Left kidney (tissue), 2 donors: ENCODE measurements around the gene USP11. TPM values are rescaled to one million over a fixed set of nuclear protein-coding genes. Genes with fewer than 3 reads are reported as not detected.

Experiments
- DNase-seq: peaks from one replicate; pipeline ENCODE4 v3.0.0-alpha.2; 2013
- polyA plus RNA-seq: library from polyadenylated mRNA; unstranded; fragments of 120-200 nt; gene quantifications from one replicate; pipeline ENCODE4 v1.2.1, GENCODE V29; 2013; ENCODE audit not compliant: insufficient read length

USP11 gene
- polyA plus RNA-seq, 1 donor: 170 TPM

DNA sequence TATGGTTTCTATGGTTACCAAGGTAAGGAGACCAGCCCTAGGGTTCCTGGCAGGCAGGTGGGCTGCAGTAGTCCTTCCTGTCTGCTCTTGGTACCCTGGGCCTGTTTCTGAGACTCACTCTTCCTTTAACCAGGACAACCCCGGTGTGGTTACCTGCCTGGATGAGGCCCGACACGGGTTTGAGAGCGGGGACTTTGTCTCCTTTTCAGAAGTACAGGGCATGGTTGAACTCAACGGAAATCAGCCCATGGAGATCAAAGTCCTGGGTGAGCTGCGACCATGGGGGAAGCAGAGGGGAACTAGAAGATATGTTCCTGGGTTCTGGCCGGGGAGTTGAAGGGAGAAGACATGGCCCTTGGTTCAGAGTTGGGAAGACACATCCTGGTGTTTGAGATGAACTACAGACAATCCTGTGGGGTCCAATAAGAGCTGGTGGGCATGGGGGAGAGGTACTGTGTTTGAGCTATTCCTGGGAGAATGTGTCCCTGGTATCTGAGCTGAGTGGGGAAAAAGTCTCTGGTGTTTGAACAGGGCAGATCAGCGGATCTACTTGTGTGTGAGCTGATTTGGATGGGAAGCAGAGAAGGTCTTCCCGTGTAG, 31.4 kb upstream of the USP11 start:
- DNase-seq: no peak

DNA sequence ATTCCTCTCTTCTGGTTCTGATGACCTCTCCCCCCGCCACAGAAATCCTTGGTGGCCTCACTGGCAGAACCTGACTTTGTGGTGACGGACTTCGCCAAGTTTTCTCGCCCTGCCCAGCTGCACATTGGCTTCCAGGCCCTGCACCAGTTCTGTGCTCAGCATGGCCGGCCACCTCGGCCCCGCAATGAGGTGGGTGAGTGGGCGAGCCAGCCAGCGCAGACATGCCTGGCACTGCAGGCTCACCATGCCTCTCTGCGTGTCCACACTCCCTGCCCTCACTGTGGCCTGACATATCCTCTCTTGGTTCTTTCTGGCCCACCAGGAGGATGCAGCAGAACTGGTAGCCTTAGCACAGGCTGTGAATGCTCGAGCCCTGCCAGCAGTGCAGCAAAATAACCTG, 30.5 kb upstream of the USP11 start:
- DNase-seq: no peak

DNA sequence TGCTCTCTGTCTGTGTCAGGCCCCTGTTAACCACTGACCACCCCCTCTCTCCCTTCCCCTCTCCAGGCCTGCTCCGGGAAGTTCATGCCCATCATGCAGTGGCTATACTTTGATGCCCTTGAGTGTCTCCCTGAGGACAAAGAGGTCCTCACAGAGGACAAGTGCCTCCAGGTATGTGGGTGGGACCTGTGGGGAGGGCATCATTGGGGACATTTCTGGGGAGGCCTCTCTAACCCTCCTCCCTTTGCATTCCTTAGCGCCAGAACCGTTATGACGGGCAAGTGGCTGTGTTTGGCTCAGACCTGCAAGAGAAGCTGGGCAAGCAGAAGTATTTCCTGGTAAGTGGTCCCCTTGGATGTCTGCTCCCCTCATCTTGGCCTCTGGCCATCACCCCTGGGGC, 29.9 kb upstream of the USP11 start:
- DNase-seq: no peak

DNA sequence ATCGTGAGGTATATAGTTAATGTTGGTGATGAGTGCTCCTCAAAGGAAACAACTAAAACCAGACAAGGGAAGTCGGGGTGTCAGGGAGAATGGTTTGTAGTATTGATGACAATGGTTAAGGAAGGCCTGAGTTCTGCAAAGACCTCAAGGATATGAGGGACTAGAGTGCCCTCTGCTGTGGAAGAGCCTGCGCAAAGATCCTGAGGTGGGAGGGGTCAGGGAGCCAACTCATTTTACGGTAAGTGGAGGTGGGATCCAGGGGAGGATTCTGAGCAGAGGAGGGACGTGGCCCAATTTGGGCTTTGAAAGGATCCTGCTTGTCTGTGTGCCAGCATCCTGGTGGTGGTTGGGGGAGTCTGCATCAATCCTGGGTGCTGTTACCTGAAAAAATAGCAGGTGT, 27.8 kb upstream of the USP11 start:
- DNase-seq: no peak

- DNase-seq: no peak
These were observed 26.5 kb upstream of the USP11 start for GRCh38 chrX:47206316-47206715.

- no peak for DNase-seq
These were observed 24.7 kb upstream of the USP11 start for GRCh38 chrX:47208108-47208507.

DNA sequence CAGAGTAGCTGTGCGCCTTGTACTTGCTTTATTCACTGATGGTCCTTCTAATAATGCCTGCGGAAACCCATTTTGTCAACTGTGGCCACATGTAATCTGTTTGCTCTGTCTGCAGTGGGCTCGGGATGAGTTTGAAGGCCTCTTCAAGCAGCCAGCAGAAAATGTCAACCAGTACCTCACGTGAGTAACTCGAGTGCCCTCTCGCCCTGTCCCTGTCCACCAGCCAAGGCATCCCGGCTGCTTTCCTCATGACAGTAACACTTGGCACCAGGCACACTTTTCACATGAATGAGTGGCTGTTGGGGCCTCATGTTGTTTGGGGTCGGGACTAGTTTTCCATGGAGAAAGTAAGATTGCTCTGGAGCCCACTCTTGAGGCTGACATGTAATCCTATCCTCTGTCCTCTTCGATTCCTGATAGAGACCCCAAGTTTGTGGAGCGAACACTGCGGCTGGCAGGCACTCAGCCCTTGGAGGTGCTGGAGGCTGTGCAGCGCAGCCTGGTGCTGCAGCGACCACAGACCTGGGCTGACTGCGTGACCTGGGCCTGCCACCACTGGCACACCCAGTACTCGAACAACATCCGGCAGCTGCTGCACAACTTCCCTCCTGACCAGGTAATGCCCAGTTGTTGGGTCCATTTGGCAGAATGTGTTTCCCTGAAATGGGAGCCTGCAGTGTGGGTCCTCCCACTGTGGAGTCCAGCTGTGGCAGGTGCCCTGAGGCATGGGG, 23.1 kb upstream of the USP11 start:
- no peak for DNase-seq

- no peak for DNase-seq
These were observed 22.0 kb upstream of the USP11 start for GRCh38 chrX:47210661-47211425.

- DNase-seq: no peak
These were observed 20.2 kb upstream of the USP11 start for GRCh38 chrX:47212381-47213293.

DNA sequence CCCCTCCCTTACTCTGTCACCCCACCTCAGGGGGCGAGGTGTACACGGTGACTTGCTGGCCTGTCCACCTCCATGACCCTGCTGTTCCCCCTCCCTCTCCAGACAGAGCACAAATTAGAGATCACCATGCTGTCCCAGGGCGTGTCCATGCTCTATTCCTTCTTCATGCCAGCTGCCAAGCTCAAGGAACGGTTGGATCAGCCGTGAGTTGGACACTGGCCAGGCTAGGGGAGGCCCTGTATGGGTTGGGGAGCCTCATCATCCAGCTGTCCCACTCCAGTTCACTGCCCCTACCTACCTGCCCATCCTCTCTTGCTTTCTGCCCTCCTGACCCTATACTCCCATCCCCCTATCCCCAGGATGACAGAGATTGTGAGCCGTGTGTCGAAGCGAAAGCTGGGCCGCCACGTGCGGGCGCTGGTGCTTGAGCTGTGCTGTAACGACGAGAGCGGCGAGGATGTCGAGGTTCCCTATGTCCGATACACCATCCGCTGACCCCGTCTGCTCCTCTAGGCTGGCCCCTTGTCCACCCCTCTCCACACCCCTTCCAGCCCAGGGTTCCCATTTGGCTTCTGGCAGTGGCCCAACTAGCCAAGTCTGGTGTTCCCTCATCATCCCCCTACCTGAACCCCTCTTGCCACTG, 18.3 kb upstream of the USP11 start:
- no peak for DNase-seq

DNA sequence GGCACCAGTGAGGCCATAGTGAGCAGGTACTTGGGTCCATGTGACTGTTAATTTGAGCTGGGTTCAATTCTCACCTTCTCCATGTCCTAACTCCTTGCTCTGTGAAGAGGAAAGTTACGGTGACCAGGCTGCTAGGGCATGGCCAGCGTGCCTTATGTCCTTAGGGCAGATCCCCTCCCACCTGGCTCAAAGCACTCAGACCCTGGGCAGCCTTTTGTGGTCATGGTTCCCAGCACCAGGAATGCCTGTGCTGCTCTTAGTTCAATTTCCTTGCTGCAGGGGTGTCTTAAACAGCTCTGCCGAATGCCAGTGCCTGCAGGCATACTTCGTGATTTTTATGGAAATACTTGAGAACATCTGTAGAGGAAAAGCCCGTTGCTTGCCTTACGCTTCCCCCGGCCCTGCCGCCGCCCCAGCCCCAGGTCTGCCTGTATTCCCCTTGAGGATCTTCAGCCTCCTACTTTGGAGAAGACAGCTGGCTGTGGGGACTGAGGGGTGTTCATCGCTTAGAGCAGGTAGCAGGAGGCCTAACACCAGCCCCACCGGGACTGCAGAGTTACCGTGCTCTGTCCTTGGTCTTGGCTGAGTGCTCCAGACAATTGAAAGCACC, 17.4 kb upstream of the USP11 start:
- DNase-seq: no peak

GRCh38 chrX:47216393-47216925, 16.4 kb upstream of the USP11 start:
- no peak for DNase-seq

GRCh38 chrX:47217121-47217851, 15.5 kb upstream of the USP11 start:
- DNase-seq: peak; percentile 22

DNA sequence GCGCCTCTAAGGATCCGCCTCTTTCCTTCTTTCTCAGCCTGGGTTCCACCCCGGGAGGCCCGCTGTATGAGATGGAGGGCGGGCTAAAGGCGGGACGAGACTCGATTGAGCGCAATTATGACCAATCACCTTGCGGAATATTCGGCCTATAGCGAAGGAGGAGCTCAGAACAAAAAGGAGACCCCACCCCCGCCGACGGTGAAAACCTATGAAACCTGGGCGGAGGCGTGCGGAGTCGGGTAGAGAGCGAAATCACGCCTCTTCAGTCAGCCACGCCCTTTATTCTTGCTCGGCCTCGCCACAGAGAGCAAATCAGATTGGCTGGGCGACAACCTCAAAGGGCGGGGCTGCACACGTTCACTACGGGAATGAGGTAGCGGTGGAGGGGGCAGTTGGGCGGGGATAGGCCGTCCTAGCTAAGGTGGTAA, 14.9 kb upstream of the USP11 start:
- peak; percentile 99 for DNase-seq

- DNase-seq: peak; percentile 76
These were observed 14.4 kb upstream of the USP11 start, which contains the start of gene CDK16 for GRCh38 chrX:47218280-47218919. Gene CDK16 (plus strand): TSS chrX:47218681. CDS start chrX:47223558, 4,877 bp downstream.

DNA sequence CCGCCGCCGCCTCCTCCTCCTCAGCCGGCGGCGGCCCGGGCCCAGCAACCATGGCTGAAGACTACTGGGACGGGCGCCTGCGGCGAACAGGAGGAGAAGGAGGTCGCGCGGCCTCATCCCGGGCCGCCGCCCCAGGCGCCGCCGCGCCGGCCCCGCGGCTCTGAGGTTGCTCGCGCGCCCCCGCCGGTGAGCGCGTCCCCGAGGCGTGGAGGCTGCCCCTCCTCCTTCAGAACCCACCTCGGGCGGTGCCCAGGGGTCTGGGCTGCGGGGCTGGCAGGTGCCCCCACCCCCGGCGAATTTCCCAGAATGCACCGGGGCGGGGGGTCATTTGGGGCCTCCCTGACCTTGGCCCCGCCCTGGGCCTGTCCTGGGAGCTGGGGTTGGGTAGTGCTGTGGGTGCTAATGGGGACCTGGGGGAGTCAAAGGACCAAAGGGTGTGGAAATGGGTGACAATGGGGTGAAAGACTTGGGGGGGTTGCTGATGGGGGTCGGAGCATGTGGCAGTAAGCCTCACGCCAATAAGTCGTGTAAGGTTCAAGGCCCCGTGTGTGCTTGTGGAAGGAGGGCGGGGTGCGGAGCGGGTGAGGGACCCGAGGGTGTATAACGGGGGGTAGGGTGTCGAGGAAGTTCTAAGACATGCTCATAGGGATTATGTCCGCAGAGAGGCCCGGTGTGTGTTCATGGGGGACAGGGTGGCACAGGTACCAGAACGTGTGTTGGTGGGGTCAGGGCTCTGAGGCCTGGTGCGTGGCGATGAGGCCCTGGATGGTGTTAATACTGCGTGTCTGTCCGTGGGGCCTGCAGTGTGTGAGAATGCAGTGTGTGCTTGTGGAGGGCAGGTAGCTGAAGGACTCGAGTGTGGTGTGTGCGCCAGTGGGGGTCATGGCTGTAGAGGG, 13.6 kb upstream of the USP11 start:
- peak; percentile 19 for DNase-seq

DNA sequence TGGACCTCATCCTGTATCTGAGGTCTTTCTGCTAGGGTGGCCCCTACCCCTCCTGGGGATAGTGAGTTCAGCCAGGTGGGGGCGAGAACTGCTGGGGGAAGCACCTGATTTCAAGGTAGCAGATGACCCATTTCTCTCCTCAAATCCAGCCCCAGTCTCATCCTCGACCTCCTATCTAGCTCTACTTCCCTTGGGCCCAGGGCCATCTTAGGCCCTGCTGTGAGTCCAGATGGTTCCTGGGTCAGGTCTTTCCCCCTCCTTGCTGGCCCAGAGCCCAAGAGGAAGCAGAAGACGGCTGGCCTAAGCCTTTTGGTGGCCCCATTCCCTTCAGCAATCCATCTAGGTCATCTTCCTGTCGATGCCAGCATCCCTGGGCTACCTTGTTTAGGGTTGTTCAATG, 11.1 kb upstream of the USP11 start:
- DNase-seq: no peak

- no peak for DNase-seq
These were observed 10.0 kb upstream of the USP11 start for GRCh38 chrX:47222751-47223350.
